Raji (cell line): ENCODE results near the gene TMEM119.

Source experiments
- POLR2A ChIP-seq: IDR thresholded peaks from 2 replicates; pipeline ENCODE4 v1.6.1; 2011; ENCODE audit warnings: low read depth, low read length, control low read depth; ENCODE audit not compliant: insufficient read depth

Gene TMEM119

GRCh38 chr12:108623577-108623976, 25.7 kb upstream of the TMEM119 start:
- TF ChIP-seq POLR2A: no peak

- TF ChIP-seq POLR2A: no peak
Measured at GRCh38 chr12:108622921-108623514, 25.1 kb upstream of the TMEM119 start.

DNA sequence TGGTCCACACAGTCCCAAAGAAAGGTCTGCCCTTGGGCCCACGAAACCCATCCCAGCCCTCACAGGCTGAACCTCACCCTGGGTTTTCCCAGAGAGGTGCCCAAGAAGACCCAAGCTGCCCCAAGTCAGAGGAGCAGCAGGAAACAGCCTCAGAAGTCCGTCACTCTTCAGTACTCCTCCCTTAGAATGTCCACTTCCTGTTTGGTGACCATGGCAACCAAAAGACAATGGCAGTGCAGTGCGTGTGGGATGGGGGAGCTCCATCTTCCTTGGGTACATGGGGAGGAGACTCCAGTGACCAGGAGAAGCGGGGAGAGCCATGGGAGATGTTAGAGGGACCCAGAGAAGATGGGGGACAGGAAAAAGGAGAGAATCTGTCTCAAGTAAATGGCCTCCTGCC, 24.5 kb upstream of the TMEM119 start:
- TF ChIP-seq POLR2A: no peak

DNA sequence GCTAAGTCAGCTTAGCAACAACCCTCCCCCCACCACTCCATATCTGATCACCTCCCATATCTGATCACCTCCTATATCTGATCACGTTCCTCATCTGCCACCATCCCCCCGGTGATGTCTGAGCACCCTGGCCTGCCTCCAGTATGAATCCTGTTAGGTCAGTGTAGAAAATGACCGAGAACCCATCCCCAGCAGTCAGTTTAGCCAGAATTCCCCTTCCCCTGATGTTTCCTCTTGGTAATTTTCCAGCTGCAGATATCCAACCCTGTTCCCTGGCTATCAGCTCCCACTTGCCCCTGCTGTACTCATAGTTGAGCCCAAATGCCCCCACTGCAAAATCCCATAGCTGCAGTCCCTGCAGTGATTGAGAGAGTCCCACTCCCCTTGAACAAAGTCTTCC, 23.3 kb upstream of the TMEM119 start:
- TF ChIP-seq POLR2A: no peak

DNA sequence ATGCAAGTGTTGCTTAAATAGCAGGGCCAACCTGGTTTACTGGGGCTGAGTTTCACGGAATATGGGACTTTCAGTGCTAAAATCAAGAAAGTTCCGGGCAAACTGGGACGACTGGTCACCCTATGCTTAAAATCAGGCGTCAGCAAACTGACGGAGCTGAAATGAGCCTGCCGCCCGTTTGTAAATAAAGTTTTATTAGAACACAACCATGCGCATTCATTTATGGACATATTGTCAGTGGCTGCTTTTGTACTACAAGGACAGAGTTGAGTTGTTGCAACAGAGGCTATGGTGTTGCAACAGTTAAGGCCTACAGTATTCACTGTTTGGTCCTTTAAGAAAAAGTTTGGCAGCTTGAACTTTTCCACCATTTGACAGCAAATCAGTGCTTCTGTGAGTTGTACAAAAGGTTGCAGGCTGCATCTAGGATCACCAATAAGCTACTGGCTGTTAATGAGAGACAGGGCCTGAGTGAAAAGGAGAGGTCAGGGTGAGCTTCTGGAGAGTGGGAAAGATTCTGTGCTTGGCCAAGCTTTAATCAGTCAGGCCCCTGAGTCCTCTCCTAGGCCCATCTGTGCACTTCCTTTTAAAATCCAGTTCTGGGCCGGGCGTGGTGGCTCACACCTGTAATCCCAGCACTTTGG, 22.5 kb upstream of the TMEM119 start:
- no peak for TF ChIP-seq POLR2A

DNA sequence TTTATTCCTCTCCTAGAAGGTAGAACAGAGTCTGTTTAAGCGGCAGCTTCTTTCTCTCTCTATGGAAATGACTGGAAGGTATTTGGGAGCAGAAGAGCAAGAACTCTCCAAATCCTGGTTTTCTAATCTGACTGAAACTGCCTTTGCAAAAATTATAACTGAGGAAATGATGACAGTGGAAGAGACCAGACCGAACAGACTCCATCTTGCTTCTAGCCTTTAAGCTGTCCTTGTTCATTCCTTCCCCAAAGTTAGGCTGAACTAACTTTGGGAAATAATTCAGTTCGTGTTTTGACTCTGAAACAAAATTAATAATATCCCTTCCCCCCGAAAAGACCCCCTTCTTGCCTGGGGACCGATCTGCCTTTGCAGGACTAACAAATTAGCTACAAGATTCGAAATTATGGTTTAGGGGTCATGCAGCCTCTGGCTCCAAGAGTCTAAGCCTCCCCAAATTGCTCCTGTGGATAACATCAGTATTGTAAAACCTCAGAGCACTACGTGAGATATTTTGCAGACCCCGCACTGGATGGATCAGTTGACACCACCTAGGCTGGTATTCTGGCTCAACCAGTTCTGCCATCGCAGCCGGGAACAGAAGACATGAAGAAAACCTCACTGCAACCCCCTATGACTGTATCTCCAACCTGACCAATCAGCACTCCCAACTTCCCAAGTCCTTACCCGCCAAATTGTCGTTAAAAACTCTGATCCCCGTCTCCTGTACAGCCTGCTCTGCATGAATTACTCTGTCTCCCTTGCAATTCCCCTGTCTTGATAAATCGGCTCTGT, 21.7 kb upstream of the TMEM119 start:
- TF ChIP-seq POLR2A: no peak

DNA sequence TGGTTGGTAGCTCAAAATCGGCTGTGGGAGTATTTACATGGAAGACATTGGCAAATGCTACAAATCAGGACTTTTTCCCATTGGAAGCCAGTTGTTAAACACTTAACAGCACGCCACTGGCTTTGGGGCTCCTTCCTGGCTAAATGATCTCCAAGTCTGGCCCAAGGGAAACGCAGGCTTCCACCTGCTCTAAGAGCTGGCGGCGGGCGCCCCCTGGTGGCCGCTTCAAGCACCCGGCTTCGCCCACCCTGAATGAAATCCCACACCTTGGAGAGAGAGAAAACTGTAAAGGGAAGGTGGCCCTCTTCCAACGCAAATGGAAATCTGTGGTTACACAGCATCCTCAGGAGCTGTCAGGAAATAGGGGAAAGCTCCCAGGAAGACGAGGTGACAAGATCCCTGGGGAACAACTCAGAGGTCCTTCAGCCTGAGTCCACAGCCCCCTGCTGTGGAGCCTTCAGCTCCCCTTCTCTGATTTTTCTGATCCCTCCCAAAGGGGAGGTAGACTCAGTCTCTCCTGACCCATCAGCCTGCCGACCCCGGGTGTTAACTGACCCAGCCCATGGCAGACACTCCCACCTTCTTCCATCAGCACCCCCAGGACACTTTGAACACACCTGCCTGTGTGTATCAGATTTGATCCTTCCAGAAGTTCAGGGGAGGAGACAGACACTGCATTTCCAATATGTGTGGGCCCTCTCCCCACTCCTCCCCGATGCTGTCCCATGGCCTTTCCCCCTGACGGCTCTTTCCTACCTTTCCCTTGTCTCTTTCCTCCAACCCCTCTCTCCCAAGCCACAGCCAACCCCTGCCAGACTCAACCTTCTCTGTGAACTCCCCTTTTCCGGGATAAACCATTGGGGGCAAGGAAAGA, 20.4 kb upstream of the TMEM119 start:
- TF ChIP-seq POLR2A: no peak

GRCh38 chr12:108616941-108617858, 19.3 kb upstream of the TMEM119 start:
- no peak for TF ChIP-seq POLR2A

DNA sequence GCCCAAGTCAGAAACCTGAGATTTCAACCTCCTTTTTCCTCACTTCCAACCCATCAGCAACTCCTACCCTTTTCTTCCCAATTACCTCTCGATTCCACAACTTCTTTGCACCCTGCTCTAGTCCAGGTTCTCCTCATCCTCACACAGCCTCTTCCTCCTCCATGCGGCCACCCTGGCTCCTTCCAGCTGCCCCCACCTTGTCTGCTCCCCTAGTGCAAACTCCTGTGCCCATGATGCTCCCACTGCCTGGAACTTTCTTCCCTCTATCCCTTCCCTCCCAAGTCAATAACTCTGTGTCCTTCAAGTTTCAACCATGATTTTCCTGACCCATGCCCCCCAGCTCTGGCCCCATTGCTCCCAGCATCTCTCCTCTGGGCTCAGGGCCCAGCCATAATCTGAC, 18.5 kb upstream of the TMEM119 start:
- TF ChIP-seq POLR2A: no peak

- TF ChIP-seq POLR2A: no peak
Measured at GRCh38 chr12:108615918-108616317, 18.0 kb upstream of the TMEM119 start.

DNA sequence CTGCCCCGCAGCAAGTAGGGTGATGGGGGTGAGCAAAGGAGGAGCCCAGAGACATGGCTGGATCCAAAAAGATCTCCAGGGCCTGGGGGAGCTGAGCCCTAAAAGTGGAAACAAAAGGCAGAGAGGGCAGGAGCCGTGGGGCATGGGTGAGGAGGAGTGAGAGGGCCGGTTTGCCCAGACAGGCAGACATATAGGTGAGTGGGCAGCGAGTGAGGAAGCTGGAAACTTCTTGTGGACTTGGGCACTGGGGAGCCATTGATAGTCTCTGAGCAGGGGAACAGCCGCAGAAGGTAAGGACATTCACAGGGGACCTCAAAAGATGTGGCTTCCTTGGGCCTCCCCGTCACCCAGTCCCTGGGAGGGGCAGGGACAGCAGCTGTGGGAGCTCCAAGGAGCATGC, 16.8 kb upstream of the TMEM119 start:
- no peak for TF ChIP-seq POLR2A

GRCh38 chr12:108614041-108614440, 16.2 kb upstream of the TMEM119 start:
- no peak for TF ChIP-seq POLR2A

- no peak for TF ChIP-seq POLR2A
Measured at GRCh38 chr12:108613548-108613947, 15.7 kb upstream of the TMEM119 start.

- no peak for TF ChIP-seq POLR2A
Measured at GRCh38 chr12:108612788-108613282, 15.0 kb upstream of the TMEM119 start.
